ENCODE results near the gene ZNF653. TPM values are rescaled to one million over a fixed set of nuclear protein-coding genes. Genes with fewer than 3 reads are reported as not detected.

ZNF653 gene
- total and polyA plus RNA-seq, 9 of the 15 experiments (the other 6 are each of a cell fraction or from before 2014, with no cell fraction given), result 1.6 to 8.0 (median 4.2) TPM; not detected in 2

- TF ChIP-seq SAFB (IDR thresholded peaks at IDR 0.05; ENCODE audit: borderline replicate concordance, low read depth, low read length) (no peak), PRPF4 (IDR thresholded peaks at IDR 0.05; ENCODE audit: insufficient read depth, low read depth, low read length, poor library complexity, severe bottlenecking) (no peak), ZNF551 (CRISPR knock-in tag; IDR thresholded peaks at IDR 0.05) (no peak), ZNF384 (IDR thresholded peaks at IDR 0.05; ENCODE audit: low read depth, low read length) (peak; percentile 40; the same call in 1 of the 2 replicates), MEF2D (tag; conservative IDR thresholded peaks at IDR 0.05; ENCODE audit: low read depth) (no peak), HEY1 (CRISPR knock-in tag; IDR thresholded peaks at IDR 0.05; ENCODE audit: borderline replicate concordance) (no peak), HNRNPH1 (optimal IDR thresholded peaks at IDR 0.05; ENCODE audit: low read depth, low read length) (no peak), POLR2G (IDR thresholded peaks at IDR 0.05; ENCODE audit: low read depth, low read length) (no peak), NCOA2 (IDR thresholded peaks at IDR 0.05; ENCODE audit: partially characterized antibody in 2 of 2) (no peak), FOXJ3 (CRISPR knock-in tag; IDR thresholded peaks at IDR 0.05) (no peak), ZNF395 (CRISPR knock-in tag; IDR thresholded peaks at IDR 0.05) (no peak), KLF1 (tag; IDR thresholded peaks at IDR 0.05) (no peak), PHTF2 (CRISPR knock-in tag; IDR thresholded peaks at IDR 0.05) (no peak), BRD4 (IDR thresholded peaks at IDR 0.05) (no peak), SIX5 (IDR thresholded peaks at IDR 0.05; ENCODE audit: borderline replicate concordance in 1 of 2, insufficient read depth in 1 of 2, low read depth in 1 of 2, low read length in 2 of 2) (no peak), MYC (IDR thresholded peaks at IDR 0.05; ENCODE audit: low read depth, low read length) (no peak), MYC (CRISPR knock-in tag; IDR thresholded peaks at IDR 0.05; ENCODE audit: borderline replicate concordance, low read depth) (0 out of 2 replicates have a peak, but pooled peaks have one; percentile 50), HNRNPUL1 (IDR thresholded peaks at IDR 0.05; ENCODE audit: low read length) (no peak), KAT8 (IDR thresholded peaks at IDR 0.05; ENCODE audit: low read depth) (no peak), SMAD4 (CRISPR knock-in tag; conservative IDR thresholded peaks at IDR 0.05) (no peak; the same call in 1 of the 2 replicates), ELF1 (tag; IDR thresholded peaks at IDR 0.05) (no peak), CREBBP (IDR thresholded peaks at IDR 0.05; ENCODE audit: low read depth, low read length) (no peak), MTA3 (IDR thresholded peaks at IDR 0.05; ENCODE audit: borderline replicate concordance) (no peak), HNRNPK (IDR thresholded peaks at IDR 0.05; ENCODE audit: low read depth, low read length, poor library complexity, severe bottlenecking) (no peak), TCF7L2 (IDR thresholded peaks at IDR 0.05; ENCODE audit: low read depth, low read length) (no peak), TRIM28 (IDR thresholded peaks at IDR 0.05) (no peak), TARDBP (IDR thresholded peaks at IDR 0.05) (no peak), CSDE1 (IDR thresholded peaks at IDR 0.05) (no peak)
- TF ChIP-seq, protein P1, sequence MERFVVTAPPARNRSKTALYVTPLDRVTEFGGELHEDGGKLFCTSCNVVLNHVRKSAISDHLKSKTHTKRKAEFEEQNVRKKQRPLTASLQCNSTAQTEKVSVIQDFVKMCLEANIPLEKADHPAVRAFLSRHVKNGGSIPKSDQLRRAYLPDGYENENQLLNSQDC (CRISPR knock-in tag; IDR thresholded peaks at IDR 0.05), result no peak
- TF ChIP-seq, protein P2, sequence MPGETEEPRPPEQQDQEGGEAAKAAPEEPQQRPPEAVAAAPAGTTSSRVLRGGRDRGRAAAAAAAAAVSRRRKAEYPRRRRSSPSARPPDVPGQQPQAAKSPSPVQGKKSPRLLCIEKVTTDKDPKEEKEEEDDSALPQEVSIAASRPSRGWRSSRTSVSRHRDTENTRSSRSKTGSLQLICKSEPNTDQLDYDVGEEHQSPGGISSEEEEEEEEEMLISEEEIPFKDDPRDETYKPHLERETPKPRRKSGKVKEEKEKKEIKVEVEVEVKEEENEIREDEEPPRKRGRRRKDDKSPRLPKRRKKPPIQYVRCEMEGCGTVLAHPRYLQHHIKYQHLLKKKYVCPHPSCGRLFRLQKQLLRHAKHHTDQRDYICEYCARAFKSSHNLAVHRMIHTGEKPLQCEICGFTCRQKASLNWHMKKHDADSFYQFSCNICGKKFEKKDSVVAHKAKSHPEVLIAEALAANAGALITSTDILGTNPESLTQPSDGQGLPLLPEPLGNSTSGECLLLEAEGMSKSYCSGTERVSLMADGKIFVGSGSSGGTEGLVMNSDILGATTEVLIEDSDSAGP (CRISPR knock-in tag; IDR thresholded peaks at IDR 0.05), result 0 out of 2 replicates have a peak, but pooled peaks have one; percentile 46
These were observed 489 bp upstream of the ZNF653 start (continued) for GRCh38 chr19:11506101-11506555.

Measured in K562 (cell line).